Stomach (tissue), 9 donors: ENCODE data around the gene DZANK1. TPM values are rescaled to one million over a fixed set of nuclear protein-coding genes. Genes with fewer than 3 reads are reported as not detected.

Source experiments
- DNase-seq, 2 donors: peaks; one replicate each; pipeline versions ENCODE4 v3.0.0 to v3.0.0-alpha.2; 2013 to 2019
- H3K27ac ChIP-seq, 5 donors: fragments of 200-600 bp in 4 of 5; sonication (generic) in 4 of 5; one replicate each; pipeline ENCODE4 v1.5.1; 2013 to 2019; ENCODE audit warnings: mild to moderate bottlenecking in 1 of 5, moderate library complexity in 1 of 5
- H3K27me3 ChIP-seq, 3 donors: fragments of 200-600 bp; sonication (generic); one replicate each; pipeline ENCODE4 v1.5.1; 2017 to 2019; ENCODE audit warnings: mixed run types in 1 of 3
- H3K36me3 ChIP-seq, 4 donors: fragments of 200-600 bp; sonication (generic); 1 replicate in 3 of 4; 2 replicates in 1 of 4; pipeline ENCODE4 v1.5.1; 2016 to 2019
- H3K4me1 ChIP-seq, 4 donors: fragments of 200-600 bp; sonication (generic); one replicate each; pipeline ENCODE4 v1.5.1; 2016 to 2019
- H3K4me3 ChIP-seq, 4 donors: fragments of 200-600 bp; sonication (generic) in 3 of 4; one replicate each; pipeline ENCODE4 v1.5.1; 2016 to 2019; ENCODE audit warnings: mild to moderate bottlenecking in 1 of 4
- H3K9me3 ChIP-seq, 4 donors: fragments of 200-600 bp; sonication (generic); one replicate each; pipeline ENCODE4 v1.5.1; 2016 to 2019
- CTCF ChIP-seq, 7 experiments: fragments of 450-650 bp in 4 of 7; fragments of 200-600 bp in 3 of 7; sonication (generic) in 3 of 7; IDR thresholded peaks; one replicate each; pipeline ENCODE4 v1.5.1; 2016 to 2019; ENCODE audit warnings: antibody characterized with exemption in 7 of 7, control low read depth in 2 of 7, mild to moderate bottlenecking in 1 of 7
- EP300 ChIP-seq: sonication (generic); formaldehyde crosslinking; IDR thresholded peaks from one replicate; pipeline ENCODE4 v1.6.1; 2017; ENCODE audit warnings: antibody characterized with exemption
- POLR2A ChIP-seq, 4 donors: fragments of 450-650 bp; IDR thresholded peaks; one replicate each; pipeline ENCODE4 v1.6.1; 2016; ENCODE audit warnings: antibody characterized with exemption in 4 of 4, control low read depth in 2 of 4, mild to moderate bottlenecking in 1 of 4, moderate library complexity in 1 of 4
- POLR2AphosphoS5 ChIP-seq, 3 donors: sonication (generic); formaldehyde crosslinking; IDR thresholded peaks; one replicate each; pipeline ENCODE4 v1.6.1; 2016; ENCODE audit warnings: antibody characterized with exemption in 3 of 3
- WGBS, 5 donors: extraction: QIAGEN DNeasy Blood & Tissue Kit in 3 of 5; methylation state at CpG; one replicate each; pipeline versions ENCODE4 v1.1.5 to v1.1.7; 2013 to 2018; 5-methylcytosine and 5-hydroxymethylcytosine counted together
- intact Hi-C: fragments of 100-400 bp; cut with DNase I; formaldehyde crosslinking; loops from one replicate; pipeline ENCODE4 v1.15.1; 2023; ENCODE audit warnings: low total_unique reads
- polyA plus RNA-seq, 3 donors: library from polyadenylated mRNA; stranded (reverse); fragments of 200-250 nt; gene quantifications; one replicate each; pipeline ENCODE4 v1.2.3, GENCODE V29; 2013
- total RNA-seq, 5 donors: library from RNA; depleted of rRNA; stranded (reverse); fragments of >200 nt; gene quantifications; one replicate each; pipeline versions ENCODE4 v1.1.0 to v1.2.3, GENCODE V29; 2014 to 2016
- donor health status: healthy with polysubstance abuse.
- donor health status: Bipolar disorder and iron deficiency.
- donor health status: healthy.

The DZANK1 gene
- total and polyA plus RNA-seq, 8 donors, result 0.61 to 24.6 (median 2.2) TPM; not detected in 1

- Histone ChIP-seq H3K27me3 (no peaks in the 10 kb centered on the region), H3K4me1 (peaks cover 6 to 28% (median 23%) of the 10 kb centered on the region in 4 donors), H3K9me3 (no peaks in the 10 kb centered on the region), H3K27ac (no peak overlapping the region), H3K4me3 (no peak overlapping the region), H3K36me3 (peaks cover 4 to 13% (median 11%) of the 10 kb centered on the region in 4 donors)
- no peak for TF ChIP-seq POLR2AphosphoS5 (IDR thresholded peaks at IDR 0.05)
- no peak for TF ChIP-seq POLR2A (IDR thresholded peaks at IDR 0.05)
- TF ChIP-seq CTCF (IDR thresholded peaks at IDR 0.05), result no peak
- TF ChIP-seq EP300, result no peak
- DNase-seq, result peak in 1 of 2 donors; percentile 7
- 25 to 39% (median 29%) methylated on average over 6 of the region's 6 CpGs for WGBS, 5 donors
- intact Hi-C loops, result loop anchor here (5.0 kb wide), 1 partner anchor 48 kb away; no protein-coding TSS in a partner anchor
Measured at GRCh38 chr20:18465536-18466200, 1.2 kb downstream of the DZANK1 start.

GRCh38 chr20:18456600-18456999 is 10.2 kb downstream of the DZANK1 start:
- Histone ChIP-seq H3K4me1 (no peaks in the 10 kb centered on the region), H3K27me3 (no peaks in the 10 kb centered on the region), H3K4me3 (no peak overlapping the region), H3K27ac (no peak overlapping the region), H3K36me3 (peaks cover 0 to 9% (median 0%) of the 10 kb centered on the region in 4 donors), H3K9me3 (no peaks in the 10 kb centered on the region)
- no peak for DNase-seq
- 83 to 93% (median 86%) methylated on average over 3 of the region's 3 CpGs for WGBS, 5 donors
- intact Hi-C loops, result loop anchor here (10.0 kb wide), 1 partner anchor 62 kb away; no protein-coding TSS in a partner anchor
- no peak for TF ChIP-seq CTCF (IDR thresholded peaks at IDR 0.05)
- TF ChIP-seq EP300, result no peak
- TF ChIP-seq POLR2AphosphoS5 (IDR thresholded peaks at IDR 0.05), result no peak
- no peak for TF ChIP-seq POLR2A (IDR thresholded peaks at IDR 0.05)

GRCh38 chr20:18443886-18444285 is 22.9 kb downstream of the DZANK1 start:
- Histone ChIP-seq H3K27me3 (no peaks in the 10 kb centered on the region), H3K4me1 (peaks cover 0 to 5% (median 0%) of the 10 kb centered on the region in 4 donors), H3K27ac (no peak overlapping the region), H3K9me3 (no peaks in the 10 kb centered on the region), H3K36me3 (peaks cover 0 to 9% (median 2%) of the 10 kb centered on the region in 4 donors), H3K4me3 (no peak overlapping the region)
- intact Hi-C loops, result no loop called here
- TF ChIP-seq POLR2A (IDR thresholded peaks at IDR 0.05) (no peak), POLR2AphosphoS5 (IDR thresholded peaks at IDR 0.05) (no peak), CTCF (IDR thresholded peaks at IDR 0.05) (no peak), EP300 (no peak)
- DNase-seq, result no peak
- WGBS, 5 donors, result 37 to 75% (median 74%) methylated on average over 4 of the region's 4 CpGs

- intact Hi-C loops, result no loop called here
- peaks cover 0 to 5% (median 0%) of the 10 kb centered on the region in 4 donors for H3K4me1 ChIP-seq
- no peak overlapping the region for H3K27ac ChIP-seq
- no peaks in the 10 kb centered on the region for H3K27me3 ChIP-seq
- no peak for DNase-seq
- no peak overlapping the region for H3K4me3 ChIP-seq
- peaks cover 0 to 4% (median 0%) of the 10 kb centered on the region in 4 donors for H3K36me3 ChIP-seq
- TF ChIP-seq POLR2A (IDR thresholded peaks at IDR 0.05), result no peak
- no peak for TF ChIP-seq EP300
- WGBS, 5 donors, result 27 to 89% (median 54%) methylated on average over 1 of the region's 1 CpG
- H3K9me3 ChIP-seq, result no peaks in the 10 kb centered on the region
Measured at GRCh38 chr20:18440403-18440802, 26.4 kb downstream of the DZANK1 start.

GRCh38 chr20:18436847-18437246 is 30.0 kb downstream of the DZANK1 start:
- TF ChIP-seq EP300 (no peak), POLR2A (IDR thresholded peaks at IDR 0.05) (no peak), CTCF (IDR thresholded peaks at IDR 0.05) (no peak), POLR2AphosphoS5 (IDR thresholded peaks at IDR 0.05) (no peak)
- Histone ChIP-seq H3K4me1 (no peaks in the 10 kb centered on the region), H3K27me3 (no peaks in the 10 kb centered on the region), H3K4me3 (no peak overlapping the region), H3K27ac (no peak overlapping the region), H3K9me3 (no peaks in the 10 kb centered on the region), H3K36me3 (peaks cover 0 to 4% (median 0%) of the 10 kb centered on the region in 4 donors)
- no peak for DNase-seq
- WGBS, 5 donors, result 54 to 74% (median 73%) methylated on average over 2 of the region's 2 CpGs
- intact Hi-C loops, result no loop called here
